Measurements from ENCODE around the gene PTDSS2.

DNA sequence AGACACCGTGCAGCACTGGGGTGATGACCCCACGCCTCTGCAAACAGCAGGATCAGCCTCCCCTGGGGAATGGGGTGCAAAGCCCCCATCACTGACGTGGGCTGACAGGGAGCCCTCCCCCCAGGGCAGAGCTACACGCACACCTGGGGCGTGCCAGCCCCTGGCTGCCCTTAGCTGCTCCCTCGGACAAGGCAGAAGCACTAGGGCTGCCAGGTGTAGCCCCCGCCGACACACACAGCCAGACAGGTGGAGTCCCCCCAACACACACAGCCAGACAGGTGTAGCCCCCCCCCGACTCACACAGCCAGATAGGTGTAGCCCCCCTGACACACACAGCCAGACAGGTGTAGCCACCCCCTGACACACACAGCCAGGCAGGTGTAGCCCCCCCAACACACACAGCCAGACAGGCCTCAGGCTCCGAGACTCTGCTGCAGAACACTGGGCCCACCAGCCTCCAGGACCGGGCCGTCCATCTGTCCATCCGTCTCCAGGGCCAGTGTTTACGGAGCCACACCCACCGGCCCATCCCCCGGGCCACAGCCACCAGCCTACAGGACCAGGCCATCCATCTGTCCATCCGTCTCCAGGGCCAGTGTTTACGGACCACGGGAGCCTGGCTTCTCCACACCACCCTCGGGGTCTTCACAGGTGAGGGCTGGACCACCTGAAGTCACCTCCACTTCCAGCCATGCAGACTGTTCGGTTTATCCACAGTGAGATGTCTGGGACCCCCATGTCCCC lies 11.8 kb upstream of the PTDSS2 start:
- TF ChIP-seq, protein P1, sequence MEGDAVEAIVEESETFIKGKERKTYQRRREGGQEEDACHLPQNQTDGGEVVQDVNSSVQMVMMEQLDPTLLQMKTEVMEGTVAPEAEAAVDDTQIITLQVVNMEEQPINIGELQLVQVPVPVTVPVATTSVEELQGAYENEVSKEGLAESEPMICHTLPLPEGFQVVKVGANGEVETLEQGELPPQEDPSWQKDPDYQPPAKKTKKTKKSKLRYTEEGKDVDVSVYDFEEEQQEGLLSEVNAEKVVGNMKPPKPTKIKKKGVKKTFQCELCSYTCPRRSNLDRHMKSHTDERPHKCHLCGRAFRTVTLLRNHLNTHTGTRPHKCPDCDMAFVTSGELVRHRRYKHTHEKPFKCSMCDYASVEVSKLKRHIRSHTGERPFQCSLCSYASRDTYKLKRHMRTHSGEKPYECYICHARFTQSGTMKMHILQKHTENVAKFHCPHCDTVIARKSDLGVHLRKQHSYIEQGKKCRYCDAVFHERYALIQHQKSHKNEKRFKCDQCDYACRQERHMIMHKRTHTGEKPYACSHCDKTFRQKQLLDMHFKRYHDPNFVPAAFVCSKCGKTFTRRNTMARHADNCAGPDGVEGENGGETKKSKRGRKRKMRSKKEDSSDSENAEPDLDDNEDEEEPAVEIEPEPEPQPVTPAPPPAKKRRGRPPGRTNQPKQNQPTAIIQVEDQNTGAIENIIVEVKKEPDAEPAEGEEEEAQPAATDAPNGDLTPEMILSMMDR (IDR thresholded peaks at IDR 0.05; ENCODE audit: low read depth, low read length, poor library complexity, severe bottlenecking) = no peak
- no peak for TF ChIP-seq EZH2phosphoT487 (IDR thresholded peaks at IDR 0.05; ENCODE audit: borderline replicate concordance, low read length)

Data from DOHH2 (cell line).